K562 (cell line): Measurements from ENCODE around the gene FKBP1B. TPM values are rescaled to one million over a fixed set of nuclear protein-coding genes. Genes with fewer than 3 reads are reported as not detected.

ENCODE experiments used
- ATAC-seq: fragments of 200-7000 bp; cut with Tn5 transposase; 3 replicates; pipeline ENCODE4 v1.9.1; 2020; ENCODE audit warnings: moderate library complexity
- BruUV-seq: library from RNA; stranded (reverse); fragments of 400-500 nt; replicated peaks from 2 replicates; lab custom pipeline; 2021; lab: Mats Ljungman, UMichigan
- CTCF ChIA-PET: fragments of 300-600 bp; formaldehyde crosslinking; extraction: SDS; loops from one replicate; lab custom pipeline; 2021; ENCODE audit warnings: low intra/inter-chr PET ratio; lab: Yijun Ruan, JAX
- POLR2A ChIA-PET: fragments of 300-600, 350-650 bp; sonication (Branson Sonifier 250); formaldehyde crosslinking; extraction: SDS; loops from one replicate; lab custom pipeline; 2021; ENCODE audit warnings: antibody characterized with exemption, inconsistent platforms; lab: Yijun Ruan, JAX
- DNase-seq, 4 experiments: peaks; one replicate each; pipeline versions ENCODE4 v3.0.0 to v3.0.0-alpha.2; 2011 to 2018; ENCODE audit warnings: low spot score in 3 of 4, mixed read lengths in 3 of 4; ENCODE audit errors: extremely low read depth in 1 of 4
- FAIRE-seq: peaks from 2 replicates; lab custom pipeline; 2011; peaks lifted over from hg19 to GRCh38; lab: Jason Lieb, UNC
- H2AFZ ChIP-seq: 2 replicates; pipeline ENCODE4 v1.6.0; 2011; ENCODE audit warnings: low read depth, low read length, control low read depth, inconsistent platforms
- H3K27ac ChIP-seq: fragments of 200-600 bp; 3 replicates; pipeline ENCODE4 v1.8.0; 2011; ENCODE audit warnings: low read depth, mild to moderate bottlenecking, control low read depth, inconsistent platforms, low read length, moderate library complexity, mixed read lengths; ENCODE audit errors: extremely low read depth
- H3K27me3 ChIP-seq, 2 experiments: fragments of 300-600 bp in 1 of 2; 2 replicates in 1 of 2; 3 replicates in 1 of 2; pipeline versions ENCODE4 v1.6.0 to v1.8.0; 2011; ENCODE audit warnings: inconsistent platforms in 2 of 2, low read length in 2 of 2, mild to moderate bottlenecking in 1 of 2, mixed read lengths in 1 of 2, moderate library complexity in 1 of 2; ENCODE audit not compliant: control insufficient read depth in 2 of 2, insufficient read depth in 2 of 2
- H3K36me3 ChIP-seq: fragments of 300-600 bp; 3 replicates; pipeline ENCODE4 v1.8.0; 2011; ENCODE audit warnings: mild to moderate bottlenecking, low read length, inconsistent platforms; ENCODE audit not compliant: control insufficient read depth, insufficient read depth
- H3K4me1 ChIP-seq, 2 experiments: fragments of 200-600 bp in 1 of 2; replicated peaks in 1 of 2; 2 replicates in 1 of 2; 3 replicates in 1 of 2; pipeline versions ENCODE4 v1.5.1 to v1.8.0; 2011; ENCODE audit warnings: inconsistent platforms in 2 of 2, low read length in 2 of 2, mild to moderate bottlenecking in 1 of 2, mixed read lengths in 1 of 2, moderate library complexity in 1 of 2; ENCODE audit not compliant: control insufficient read depth in 2 of 2, insufficient read depth in 2 of 2
- H3K4me2 ChIP-seq: 2 replicates; pipeline ENCODE4 v1.6.1; 2011; ENCODE audit warnings: low read length, control low read depth, inconsistent platforms, mixed read lengths; ENCODE audit not compliant: insufficient read depth
- H3K4me3 ChIP-seq: fragments of 200-600 bp; sonication (generic), shearing (Covaris generic); 2 replicates; pipeline ENCODE4 v1.5.1; 2016; ENCODE audit warnings: control low read depth, inconsistent platforms
- H3K79me2 ChIP-seq: fragments of 200-600 bp; 3 replicates; pipeline ENCODE4 v1.8.0; 2011; ENCODE audit warnings: low read length, inconsistent platforms; ENCODE audit not compliant: control insufficient read depth, insufficient read depth
- H3K9ac ChIP-seq, 2 experiments: 2 replicates each; pipeline versions ENCODE4 v1.6.0 to v1.6.1; 2011; ENCODE audit warnings: low read depth in 2 of 2, low read length in 2 of 2, control low read depth in 1 of 2, inconsistent platforms in 1 of 2, mild to moderate bottlenecking in 1 of 2, mixed read lengths in 1 of 2; ENCODE audit not compliant: insufficient read depth in 1 of 2
- H3K9me1 ChIP-seq: one replicate; pipeline ENCODE4 v1.6.0; 2011; ENCODE audit warnings: inconsistent platforms, mild to moderate bottlenecking, low read length, moderate library complexity; ENCODE audit not compliant: control insufficient read depth, insufficient read depth
- H3K9me3 ChIP-seq: replicated peaks from 2 replicates; pipeline ENCODE4 v1.5.1; 2011; ENCODE audit warnings: low read depth, low read length, inconsistent platforms; ENCODE audit not compliant: control insufficient read depth, insufficient read depth
- H4K20me1 ChIP-seq: replicated peaks from 2 replicates; pipeline ENCODE4 v1.6.1; 2011; ENCODE audit warnings: low read length, inconsistent platforms, mixed read lengths; ENCODE audit not compliant: control insufficient read depth, insufficient read depth
- ARNT ChIP-seq, 2 experiments: fragments of 450-650 bp; IDR thresholded peaks; 2 replicates each; pipeline ENCODE4 v1.6.1; 2016; ENCODE audit warnings: mild to moderate bottlenecking in 1 of 2
- ATF7 ChIP-seq: fragments of 450-650 bp; IDR thresholded peaks from 2 replicates; pipeline ENCODE4 v1.7.1; 2014; ENCODE audit warnings: mild to moderate bottlenecking, moderate library complexity
- CBX5 ChIP-seq: IDR thresholded peaks from 2 replicates; pipeline ENCODE4 v1.6.1; 2014; ENCODE audit warnings: low read depth, borderline replicate concordance
- DDX20 ChIP-seq: fragments of 450-650 bp; IDR thresholded peaks from 2 replicates; pipeline ENCODE4 v1.6.1; 2016; ENCODE audit warnings: missing genetic modification characterization, low read depth, mild to moderate bottlenecking, missing compliant biosample characterization, moderate library complexity
- ID3 ChIP-seq, 2 experiments: fragments of 250-450 bp in 1 of 2; fragments of 450-650 bp in 1 of 2; sonication (Bioruptor Pico) in 1 of 2; IDR thresholded peaks; 2 replicates each; pipeline versions ENCODE4 v1.6.1 to v1.8.0; 2016 to 2021; ENCODE audit warnings: mild to moderate bottlenecking in 2 of 2, moderate library complexity in 2 of 2, missing compliant biosample characterization in 1 of 2, missing genetic modification characterization in 1 of 2
- LCOR ChIP-seq: sonication (generic); formaldehyde crosslinking; IDR thresholded peaks from 2 replicates; pipeline ENCODE4 v1.8.0; 2022; ENCODE audit warnings: mild to moderate bottlenecking, missing genetic modification reagents
- NCOA1 ChIP-seq: fragments of 450-650 bp; IDR thresholded peaks from 2 replicates; pipeline ENCODE4 v1.6.1; 2016; ENCODE audit warnings: low read depth
- RFX1 ChIP-seq: fragments of 450-650 bp; IDR thresholded peaks from 2 replicates; pipeline ENCODE4 v1.6.1; 2016; ENCODE audit warnings: mild to moderate bottlenecking, moderate library complexity
- RFX5 ChIP-seq: IDR thresholded peaks from 2 replicates; pipeline ENCODE4 v1.6.1; 2011; ENCODE audit warnings: low read depth, mild to moderate bottlenecking, improper control_type of control experiment, low read length
- SNIP1 ChIP-seq: fragments of 450-650 bp; IDR thresholded peaks from 2 replicates; pipeline ENCODE4 v1.7.1; 2017; ENCODE audit warnings: low read depth, mild to moderate bottlenecking
- TRIM25 ChIP-seq: fragments of 450-650 bp; IDR thresholded peaks from 2 replicates; pipeline ENCODE4 v1.7.0; 2016; ENCODE audit warnings: borderline replicate concordance
- ZBTB2 ChIP-seq: fragments of 450-650 bp; IDR thresholded peaks from 2 replicates; pipeline ENCODE4 v1.6.1; 2016; ENCODE audit warnings: antibody characterized with exemption
- ZC3H8 ChIP-seq: fragments of 450-650 bp; IDR thresholded peaks from 2 replicates; pipeline ENCODE4 v1.6.1; 2017
- ZNF232 ChIP-seq: sonication (generic); formaldehyde crosslinking; IDR thresholded peaks from 2 replicates; pipeline ENCODE4 v1.8.0; 2022; ENCODE audit warnings: mild to moderate bottlenecking, missing genetic modification reagents
- ZNF398 ChIP-seq: fragments of 250-450 bp; sonication (Bioruptor Pico); IDR thresholded peaks from 2 replicates; pipeline ENCODE4 v1.8.0; 2021; ENCODE audit warnings: moderate library complexity, mild to moderate bottlenecking, inconsistent platforms
- WGBS: fragments of 100-300 bp; shearing (Covaris generic); methylation state at CpG from one replicate; pipeline ENCODE4 v1.1.6; 2016; ENCODE audit warnings: low coverage, mixed read lengths; ENCODE audit not compliant: insufficient coverage; ENCODE audit errors: missing lambda C conversion rate; 5-methylcytosine and 5-hydroxymethylcytosine counted together
- in situ Hi-C: fragments of 300-500 bp; cut with MboI; formaldehyde crosslinking; loops from 4 replicates; pipeline ENCODE4 v1.15.0; 2018; ENCODE audit warnings: inconsistent platforms, mixed read lengths
- intact Hi-C: fragments of 100-400 bp; cut with micrococcal nuclease; formaldehyde crosslinking; loops from 2 replicates; pipeline ENCODE4 v1.14.2; 2022
- polyA plus RNA-seq, 8 experiments: library from polyadenylated mRNA; depleted of rRNA in 4 of 8; stranded (reverse) in 5 of 8; unstranded in 3 of 8; fragments of >200 nt; fragmentation: Nextera tagmentation in 2 of 8; fragmentation: Illumina TruSeq in 1 of 8; extraction: Ambion mirVana in 2 of 8; extraction: Trizol in 1 of 8; gene quantifications; 2 replicates each; pipeline versions ENCODE4 v1.2.1 to v1.2.3, GENCODE V29; 2011 to 2014; ENCODE audit warnings: inconsistent platforms in 1 of 8, missing spikeins in 1 of 8
- total RNA-seq, 7 experiments: library from RNA; depleted of rRNA in 6 of 7; stranded (reverse); fragments of >200 nt in 6 of 7; fragmentation: Illumina TruSeq in 2 of 7; extraction: Trizol in 2 of 7; gene quantifications; 2 replicates each; pipeline versions ENCODE4 v1.2.1 to v1.2.3, GENCODE V29; 2011 to 2021; ENCODE audit warnings: low replicate concordance in 1 of 7

Gene FKBP1B
- total and polyA plus RNA-seq, 9 of the 15 experiments (the other 6 are each of a cell fraction or from before 2014, with no cell fraction given): 0.58 to 9.4 (median 1.6) TPM

- no peaks in the 10 kb centered on the region for H3K9me1 ChIP-seq
- peak within 1 kb of the TSS; percentile 75 for H3K27ac ChIP-seq
- peaks cover 45% of the 10 kb centered on the region for H3K79me2 ChIP-seq
- peak; percentile 98 for FAIRE-seq
- CTCF ChIA-PET: no interaction called here
- ATAC-seq: peak; percentile 94
- WGBS: under 1% methylated on average over 51 of the region's 64 CpGs
- in situ Hi-C loops: no loop called here
- no peaks in the 10 kb centered on the region for H3K27me3 ChIP-seq
- no peaks in the 10 kb centered on the region for H4K20me1 ChIP-seq
- intact Hi-C loops: loop anchor here (1.0 to 2.0 kb wide), 3 partner anchors 29 to 149 kb away; partner anchors contain the start of genes ATAD2B and WDCP
- peaks cover 36% of the 10 kb centered on the region for H3K36me3 ChIP-seq
- DNase-seq: peak; percentile 94 to 100 (median 96)
- POLR2A ChIA-PET: interaction anchor here (0.5 to 1.9 kb wide), 12 partner anchors 8 to 151 kb away, joined by 3 to 16 read pairs (median 7); partner anchors contain the start of genes ATAD2B, MFSD2B, TP53I3 and WDCP
- peak within 1 kb of the TSS; percentile 82 for H2AFZ ChIP-seq
- TSS peak; percentile 66 for BruUV-seq
- H3K4me3 ChIP-seq: peak within 1 kb of the TSS; percentile 58
- H3K4me1 ChIP-seq: peaks cover 9 to 15% of the 10 kb centered on the region in 2 experiments; a peak in 4 of 5 replicates
- H3K9me3 ChIP-seq: no peaks in the 10 kb centered on the region
- peak within 1 kb of the TSS; percentile 78 to 92 for H3K9ac ChIP-seq
- H3K4me2 ChIP-seq: peak within 1 kb of the TSS; percentile 99
- TF ChIP-seq TRIM25: 0 out of 2 replicates have a peak, but pooled peaks have one; percentile 55
- peak; percentile 37; the same call in 1 of the 2 replicates for TF ChIP-seq RFX5
- peak; percentile 99 for TF ChIP-seq ZBTB2
- peak; percentile 93 for TF ChIP-seq ATF7
- no peak for TF ChIP-seq DDX20 (tag)
- peak; percentile 92 for TF ChIP-seq LCOR (CRISPR knock-in tag)
- TF ChIP-seq ID3 (CRISPR knock-in tag; IDR thresholded peaks at IDR 0.05): no peak
- TF ChIP-seq ID3 (tag; IDR thresholded peaks at IDR 0.05): 0 out of 2 replicates have a peak, but pooled peaks have one; percentile 52
- TF ChIP-seq ARNT (IDR thresholded peaks at IDR 0.05): peak; percentile 54 to 90; a peak in 2 of 4 replicates
- 0 out of 2 replicates have a peak, but pooled peaks have one; percentile 74 for TF ChIP-seq ZNF232 (CRISPR knock-in tag)
- peak; percentile 99 for TF ChIP-seq NCOA1
- TF ChIP-seq SNIP1: peak; percentile 66; the same call in 1 of the 2 replicates
- TF ChIP-seq ZNF398 (CRISPR knock-in tag): no peak
- peak; percentile 11; the same call in 1 of the 2 replicates for TF ChIP-seq CBX5
- peak; percentile 23; the same call in 1 of the 2 replicates for TF ChIP-seq ZC3H8
- TF ChIP-seq RFX1: no peak
These were observed 26.6 kb downstream of the FKBP1B start, which contains the start of gene SF3B6 for GRCh38 chr2:24075915-24076848. TSS of gene SF3B6 (minus strand) at chr2:24076326. CDS start at chr2:24076229, 97 bp downstream.
